A549 (cell line): Measurements from ENCODE around the gene VIPR2. TPM values are rescaled to one million over a fixed set of nuclear protein-coding genes. Genes with fewer than 3 reads are reported as not detected.

Experiments used
- ATAC-seq, 2 experiments: fragments of 200-7000 bp in 1 of 2; fragments of >200 bp in 1 of 2; cut with Nextera tagmentation in 1 of 2; cut with Tn5 transposase in 1 of 2; 3 replicates each; pipeline versions ENCODE4 v1.8.0 to v1.9.1; 2018 to 2020; ENCODE audit warnings: mild to moderate bottlenecking in 1 of 2, moderate library complexity in 1 of 2
- CTCF ChIA-PET: fragments of 300-600 bp; sonication (Branson Sonifier 250); formaldehyde crosslinking; extraction: SDS; loops from one replicate; lab custom pipeline; 2021; ENCODE audit warnings: antibody characterized with exemption, inconsistent platforms; lab: Yijun Ruan, JAX
- POLR2A ChIA-PET: fragments of 350-600 bp; formaldehyde crosslinking; extraction: SDS; loops from one replicate; lab custom pipeline; 2021; ENCODE audit warnings: antibody characterized with exemption, inconsistent platforms; lab: Yijun Ruan, JAX
- DNase-seq, 2 experiments: peaks; one replicate each; pipeline versions ENCODE4 v3.0.0 to v3.0.0-alpha.2; 2011 to 2016; ENCODE audit warnings: low read depth in 1 of 2, low spot score in 1 of 2
- FAIRE-seq: peaks from 2 replicates; lab custom pipeline; 2011; peaks lifted over from hg19 to GRCh38; lab: Jason Lieb, UNC
- H3K27ac ChIP-seq, 2 experiments: fragments of >200 bp; sonication (Bioruptor Twin); formaldehyde crosslinking; 3 replicates each; pipeline ENCODE4 v1.5.1; 2016 to 2017
- H3K4me1 ChIP-seq: fragments of >200 bp; sonication (Bioruptor Twin); formaldehyde crosslinking; 3 replicates; pipeline ENCODE4 v1.6.1; 2016
- H3K4me2 ChIP-seq: fragments of >200 bp; sonication (Bioruptor Twin); formaldehyde crosslinking; 3 replicates; pipeline ENCODE4 v1.6.1; 2016
- H3K4me3 ChIP-seq: fragments of >200 bp; sonication (Bioruptor Twin); formaldehyde crosslinking; 3 replicates; pipeline ENCODE4 v1.5.1; 2016
- H3K9me3 ChIP-seq: fragments of >200 bp; sonication (Bioruptor Twin); formaldehyde crosslinking; 3 replicates; pipeline ENCODE4 v1.6.1; 2016
- CEBPB ChIP-seq, 2 experiments: fragments of >200 bp in 1 of 2; sonication (Bioruptor Twin) in 1 of 2; formaldehyde crosslinking in 1 of 2; IDR thresholded peaks; 2 replicates each; pipeline ENCODE4 v1.6.1; 2012 to 2016
- EP300 ChIP-seq, 2 experiments: fragments of >200 bp; sonication (Bioruptor Twin); formaldehyde crosslinking; IDR thresholded peaks; 2 replicates in 1 of 2; 3 replicates in 1 of 2; pipeline ENCODE4 v1.6.1; 2016 to 2017
- FOSB ChIP-seq: fragments of 250-450 bp; sonication (Bioruptor Pico); IDR thresholded peaks from 2 replicates; pipeline ENCODE4 v1.5.0; 2020; ENCODE audit warnings: mild to moderate bottlenecking, moderate library complexity
- FOSL2 ChIP-seq, 2 experiments: fragments of 450-650 bp in 1 of 2; fragments of >200 bp in 1 of 2; sonication (Bioruptor Twin) in 1 of 2; formaldehyde crosslinking; IDR thresholded peaks; 2 replicates each; pipeline versions ENCODE4 v1.5.0 to v1.6.1; 2016 to 2020; ENCODE audit warnings: mild to moderate bottlenecking in 1 of 2, moderate library complexity in 1 of 2
- HEYL ChIP-seq: fragments of 250-450 bp; sonication (Bioruptor Pico); IDR thresholded peaks from 2 replicates; pipeline ENCODE4 v1.8.0; 2021; ENCODE audit warnings: mild to moderate bottlenecking, moderate library complexity
- HOXB13 ChIP-seq: fragments of 250-450 bp; sonication (Bioruptor Pico); IDR thresholded peaks from 2 replicates; pipeline ENCODE4 v1.5.0; 2020; ENCODE audit warnings: low read depth, mild to moderate bottlenecking, moderate library complexity
- JUN ChIP-seq, 2 experiments: fragments of >200 bp; sonication (Bioruptor Twin); formaldehyde crosslinking; IDR thresholded peaks; 2 replicates in 1 of 2; 3 replicates in 1 of 2; pipeline ENCODE4 v1.6.1; 2016 to 2017
- KDM1A ChIP-seq: fragments of 200-600 bp; sonication (generic); IDR thresholded peaks from 2 replicates; pipeline ENCODE4 v1.6.1; 2016; ENCODE audit warnings: low read depth, mild to moderate bottlenecking
- NFE2L2 ChIP-seq: fragments of 150-350 bp; conservative IDR thresholded peaks from 2 replicates; pipeline ENCODE4 v1.6.1; 2014; ENCODE audit warnings: low read length
- PHF8 ChIP-seq: fragments of 200-600 bp; sonication (generic); IDR thresholded peaks from 2 replicates; pipeline ENCODE4 v1.6.1; 2016; ENCODE audit warnings: low read depth, mild to moderate bottlenecking, antibody characterized with exemption, moderate library complexity, borderline replicate concordance
- TFCP2L1 ChIP-seq: fragments of 250-450 bp; sonication (Bioruptor Pico); IDR thresholded peaks from 2 replicates; pipeline ENCODE4 v1.5.0; 2021; ENCODE audit warnings: mild to moderate bottlenecking
- ZNF302 ChIP-seq: fragments of 250-450 bp; sonication (Bioruptor Pico); IDR thresholded peaks from 2 replicates; pipeline ENCODE4 v1.9.0; 2021; ENCODE audit warnings: inconsistent platforms, mild to moderate bottlenecking, moderate library complexity
- WGBS: methylation state at CpG from one replicate; pipeline ENCODE4 v1.1.6; 2017; ENCODE audit errors: missing lambda C conversion rate; 5-methylcytosine and 5-hydroxymethylcytosine counted together
- polyA plus RNA-seq, 4 experiments: library from polyadenylated mRNA; depleted of rRNA in 3 of 4; stranded (reverse); fragments of >200 nt; fragmentation: RNase III in 1 of 4; extraction: RNeasy Plus Mini Kit Qiagen cat#74134 plus additional on column Dnase treatment in 1 of 4; gene quantifications; 2 replicates in 3 of 4; 3 replicates in 1 of 4; pipeline ENCODE4 v1.2.3, GENCODE V29; 2011 to 2017
- TF ChIP-seq, protein P1 (sequence below): fragments of >200 bp; sonication (Bioruptor Twin); formaldehyde crosslinking; IDR thresholded peaks from 3 replicates; pipeline ENCODE4 v1.6.1; 2016
- TF ChIP-seq, protein P2 (sequence below): fragments of 200-600 bp; sonication (generic); IDR thresholded peaks from 2 replicates; pipeline ENCODE4 v1.6.1; 2016; ENCODE audit warnings: antibody characterized with exemption, mild to moderate bottlenecking, moderate library complexity
- TF ChIP-seq, protein P3 (sequence below): fragments of 250-450 bp; sonication (Bioruptor Pico); IDR thresholded peaks from 2 replicates; pipeline ENCODE4 v1.5.0; 2021; ENCODE audit warnings: mild to moderate bottlenecking, moderate library complexity, borderline replicate concordance
- TF ChIP-seq, protein P4 (sequence below): IDR thresholded peaks from 2 replicates; pipeline ENCODE4 v1.6.1; 2012
- TF ChIP-seq, protein P5 (sequence below): IDR thresholded peaks from 2 replicates; pipeline ENCODE4 v1.6.1; 2012; ENCODE audit warnings: low read depth, borderline replicate concordance

VIPR2 gene
- polyA plus RNA-seq, 2 of the 4 experiments (the other 2 are of a cell fraction): not detected

DNA sequence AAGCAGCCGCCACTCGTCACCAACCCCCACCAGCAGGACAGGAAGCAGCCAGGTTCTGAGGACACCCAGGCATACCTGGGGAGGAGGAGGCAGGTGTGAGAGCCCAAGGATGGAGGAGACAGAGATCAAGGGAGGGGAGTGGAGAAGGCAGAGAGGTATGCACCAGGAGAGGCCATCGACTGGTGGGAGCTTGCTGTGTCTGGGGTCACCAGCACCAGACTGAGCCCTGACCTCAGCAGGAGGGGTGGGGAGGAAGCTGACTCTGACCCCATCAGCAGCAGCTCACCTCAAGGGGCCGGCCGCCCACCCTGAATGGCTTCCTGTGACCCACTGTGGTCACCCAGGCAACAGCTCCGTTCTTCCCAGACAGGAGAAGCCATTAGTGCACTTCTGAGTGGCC is 7.8 kb downstream of the VIPR2 start:
- no peak for DNase-seq
- Histone ChIP-seq H3K4me3 (no peak overlapping the region), H3K4me2 (no peak overlapping the region), H3K4me1 (no peaks in the 10 kb centered on the region), H3K27ac (no peak overlapping the region), H3K9me3 (no peaks in the 10 kb centered on the region)
- no peak for ATAC-seq
- TF ChIP-seq FOSB (CRISPR knock-in tag) (no peak), KDM1A (no peak), FOSL2 (IDR thresholded peaks at IDR 0.05) (no peak), FOSL2 (CRISPR knock-in tag; IDR thresholded peaks at IDR 0.05) (no peak), HOXB13 (CRISPR knock-in tag) (no peak)
- ChIA-PET CTCF (no interaction called here), POLR2A (no interaction called here)
- WGBS: 57% methylated on average over 6 of the region's 6 CpGs
- no peak for FAIRE-seq

DNA sequence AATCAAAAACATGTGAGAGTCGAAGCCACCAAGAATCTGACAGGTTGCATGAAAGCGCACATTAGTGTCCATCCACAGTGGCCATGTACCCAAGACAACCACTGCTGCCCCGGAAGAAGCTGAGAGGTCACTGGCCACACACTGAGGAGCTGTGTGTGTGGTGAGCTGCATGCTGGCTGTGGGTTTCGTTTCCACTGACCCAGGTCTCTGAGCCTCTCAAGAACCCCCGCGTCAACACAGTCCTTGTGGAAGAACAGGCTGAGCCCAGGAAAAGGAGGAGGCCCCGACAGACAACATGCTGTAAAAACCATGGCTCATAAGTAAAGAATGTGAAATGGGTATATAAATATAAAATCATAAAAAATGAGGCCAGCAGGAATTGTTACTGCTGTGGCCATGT is 8.2 kb downstream of the VIPR2 start:
- Histone ChIP-seq H3K27ac (no peak overlapping the region), H3K4me1 (no peaks in the 10 kb centered on the region), H3K4me3 (no peak overlapping the region), H3K9me3 (no peaks in the 10 kb centered on the region), H3K4me2 (no peak overlapping the region)
- 61% methylated on average over 6 of the region's 7 CpGs for WGBS
- ATAC-seq (no peak), FAIRE-seq (no peak), DNase-seq (no peak)
- ChIA-PET CTCF (no interaction called here), POLR2A (no interaction called here)
- TF ChIP-seq TFCP2L1: no peak
- TF ChIP-seq, protein P1, sequence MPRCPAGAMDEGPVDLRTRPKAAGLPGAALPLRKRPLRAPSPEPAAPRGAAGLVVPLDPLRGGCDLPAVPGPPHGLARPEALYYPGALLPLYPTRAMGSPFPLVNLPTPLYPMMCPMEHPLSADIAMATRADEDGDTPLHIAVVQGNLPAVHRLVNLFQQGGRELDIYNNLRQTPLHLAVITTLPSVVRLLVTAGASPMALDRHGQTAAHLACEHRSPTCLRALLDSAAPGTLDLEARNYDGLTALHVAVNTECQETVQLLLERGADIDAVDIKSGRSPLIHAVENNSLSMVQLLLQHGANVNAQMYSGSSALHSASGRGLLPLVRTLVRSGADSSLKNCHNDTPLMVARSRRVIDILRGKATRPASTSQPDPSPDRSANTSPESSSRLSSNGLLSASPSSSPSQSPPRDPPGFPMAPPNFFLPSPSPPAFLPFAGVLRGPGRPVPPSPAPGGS: no peak
- TF ChIP-seq, protein P2, sequence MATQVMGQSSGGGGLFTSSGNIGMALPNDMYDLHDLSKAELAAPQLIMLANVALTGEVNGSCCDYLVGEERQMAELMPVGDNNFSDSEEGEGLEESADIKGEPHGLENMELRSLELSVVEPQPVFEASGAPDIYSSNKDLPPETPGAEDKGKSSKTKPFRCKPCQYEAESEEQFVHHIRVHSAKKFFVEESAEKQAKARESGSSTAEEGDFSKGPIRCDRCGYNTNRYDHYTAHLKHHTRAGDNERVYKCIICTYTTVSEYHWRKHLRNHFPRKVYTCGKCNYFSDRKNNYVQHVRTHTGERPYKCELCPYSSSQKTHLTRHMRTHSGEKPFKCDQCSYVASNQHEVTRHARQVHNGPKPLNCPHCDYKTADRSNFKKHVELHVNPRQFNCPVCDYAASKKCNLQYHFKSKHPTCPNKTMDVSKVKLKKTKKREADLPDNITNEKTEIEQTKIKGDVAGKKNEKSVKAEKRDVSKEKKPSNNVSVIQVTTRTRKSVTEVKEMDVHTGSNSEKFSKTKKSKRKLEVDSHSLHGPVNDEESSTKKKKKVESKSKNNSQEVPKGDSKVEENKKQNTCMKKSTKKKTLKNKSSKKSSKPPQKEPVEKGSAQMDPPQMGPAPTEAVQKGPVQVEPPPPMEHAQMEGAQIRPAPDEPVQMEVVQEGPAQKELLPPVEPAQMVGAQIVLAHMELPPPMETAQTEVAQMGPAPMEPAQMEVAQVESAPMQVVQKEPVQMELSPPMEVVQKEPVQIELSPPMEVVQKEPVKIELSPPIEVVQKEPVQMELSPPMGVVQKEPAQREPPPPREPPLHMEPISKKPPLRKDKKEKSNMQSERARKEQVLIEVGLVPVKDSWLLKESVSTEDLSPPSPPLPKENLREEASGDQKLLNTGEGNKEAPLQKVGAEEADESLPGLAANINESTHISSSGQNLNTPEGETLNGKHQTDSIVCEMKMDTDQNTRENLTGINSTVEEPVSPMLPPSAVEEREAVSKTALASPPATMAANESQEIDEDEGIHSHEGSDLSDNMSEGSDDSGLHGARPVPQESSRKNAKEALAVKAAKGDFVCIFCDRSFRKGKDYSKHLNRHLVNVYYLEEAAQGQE: no peak
- TF ChIP-seq NFE2L2: no peak
- TF ChIP-seq PHF8: no peak
- no peak for TF ChIP-seq ZNF302 (CRISPR knock-in tag)
- TF ChIP-seq HEYL (CRISPR knock-in tag): no peak
- TF ChIP-seq EP300 (IDR thresholded peaks at IDR 0.05): no peak
- TF ChIP-seq, protein P3, sequence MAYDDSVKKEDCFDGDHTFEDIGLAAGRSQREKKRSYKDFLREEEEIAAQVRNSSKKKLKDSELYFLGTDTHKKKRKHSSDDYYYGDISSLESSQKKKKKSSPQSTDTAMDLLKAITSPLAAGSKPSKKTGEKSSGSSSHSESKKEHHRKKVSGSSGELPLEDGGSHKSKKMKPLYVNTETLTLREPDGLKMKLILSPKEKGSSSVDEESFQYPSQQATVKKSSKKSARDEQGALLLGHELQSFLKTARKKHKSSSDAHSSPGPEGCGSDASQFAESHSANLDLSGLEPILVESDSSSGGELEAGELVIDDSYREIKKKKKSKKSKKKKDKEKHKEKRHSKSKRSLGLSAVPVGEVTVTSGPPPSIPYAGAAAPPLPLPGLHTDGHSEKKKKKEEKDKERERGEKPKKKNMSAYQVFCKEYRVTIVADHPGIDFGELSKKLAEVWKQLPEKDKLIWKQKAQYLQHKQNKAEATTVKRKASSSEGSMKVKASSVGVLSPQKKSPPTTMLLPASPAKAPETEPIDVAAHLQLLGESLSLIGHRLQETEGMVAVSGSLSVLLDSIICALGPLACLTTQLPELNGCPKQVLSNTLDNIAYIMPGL (CRISPR knock-in tag): no peak
- no peak for TF ChIP-seq CEBPB (IDR thresholded peaks at IDR 0.05)
- TF ChIP-seq, protein P4, sequence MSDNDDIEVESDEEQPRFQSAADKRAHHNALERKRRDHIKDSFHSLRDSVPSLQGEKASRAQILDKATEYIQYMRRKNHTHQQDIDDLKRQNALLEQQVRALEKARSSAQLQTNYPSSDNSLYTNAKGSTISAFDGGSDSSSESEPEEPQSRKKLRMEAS: no peak
- TF ChIP-seq, protein P5, sequence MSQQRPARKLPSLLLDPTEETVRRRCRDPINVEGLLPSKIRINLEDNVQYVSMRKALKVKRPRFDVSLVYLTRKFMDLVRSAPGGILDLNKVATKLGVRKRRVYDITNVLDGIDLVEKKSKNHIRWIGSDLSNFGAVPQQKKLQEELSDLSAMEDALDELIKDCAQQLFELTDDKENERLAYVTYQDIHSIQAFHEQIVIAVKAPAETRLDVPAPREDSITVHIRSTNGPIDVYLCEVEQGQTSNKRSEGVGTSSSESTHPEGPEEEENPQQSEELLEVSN: no peak
- no peak for TF ChIP-seq JUN (IDR thresholded peaks at IDR 0.05)
